Cardiac muscle cell (in vitro differentiated cells and primary cell): ENCODE results near the gene MSANTD2. TPM values are rescaled to one million over a fixed set of nuclear protein-coding genes. Genes with fewer than 3 reads are reported as not detected.

ENCODE experiments used
- DNase-seq, 2 donors: peaks; one replicate each; pipeline versions ENCODE4 v3.0.0 to v3.0.0-alpha.2; 2010 to 2017; ENCODE audit warnings: low read depth in 1 of 2, low spot score in 1 of 2
- H3K27ac ChIP-seq: fragments of 200-600 bp; sonication (generic); 2 replicates; pipeline ENCODE4 v1.5.1; 2016
- H3K27me3 ChIP-seq: fragments of 200-600 bp; sonication (generic); 2 replicates; pipeline ENCODE4 v1.6.0; 2016; ENCODE audit warnings: control low read depth
- H3K36me3 ChIP-seq: fragments of 200-600 bp; sonication (generic); 2 replicates; pipeline ENCODE4 v1.5.1; 2016; ENCODE audit warnings: control low read depth
- H3K4me1 ChIP-seq: fragments of 200-600 bp; sonication (generic); 2 replicates; pipeline ENCODE4 v1.8.1; 2017; ENCODE audit warnings: low read depth, mild to moderate bottlenecking, mixed run types
- H3K4me3 ChIP-seq: fragments of 200-600 bp; sonication (generic); 2 replicates; pipeline ENCODE4 v1.5.1; 2016; ENCODE audit warnings: mild to moderate bottlenecking
- H3K9me3 ChIP-seq: fragments of 200-600 bp; sonication (generic); 2 replicates; pipeline ENCODE4 v1.5.1; 2017; ENCODE audit warnings: low read depth, mild to moderate bottlenecking, control low read depth
- CTCF ChIP-seq: IDR thresholded peaks from 2 replicates; pipeline ENCODE4 v1.5.1; 2012; ENCODE audit warnings: low read depth, mild to moderate bottlenecking, low read length
- polyA plus RNA-seq: library from polyadenylated mRNA; unstranded; fragments of >200 nt; fragmentation: Nextera tagmentation; extraction: Ambion mirVana; gene quantifications from 2 replicates; pipeline ENCODE4 v1.2.1, GENCODE V29; 2016
- total RNA-seq: library from RNA; depleted of rRNA; stranded (reverse); fragments of >200 nt; gene quantifications from 2 replicates; pipeline ENCODE4 v1.2.3, GENCODE V29; 2016

Gene MSANTD2
- total and polyA plus RNA-seq, 2 experiments from 2014 or later, result 7.8 to 18.0 TPM

GRCh38 chr11:124788521-124788920 lies 11.7 kb downstream of the MSANTD2 start:
- TF ChIP-seq CTCF, result no peak
- Histone ChIP-seq H3K9me3 (no peaks in the 10 kb centered on the region), H3K4me1 (peaks cover 3% of the 10 kb centered on the region)

DNA sequence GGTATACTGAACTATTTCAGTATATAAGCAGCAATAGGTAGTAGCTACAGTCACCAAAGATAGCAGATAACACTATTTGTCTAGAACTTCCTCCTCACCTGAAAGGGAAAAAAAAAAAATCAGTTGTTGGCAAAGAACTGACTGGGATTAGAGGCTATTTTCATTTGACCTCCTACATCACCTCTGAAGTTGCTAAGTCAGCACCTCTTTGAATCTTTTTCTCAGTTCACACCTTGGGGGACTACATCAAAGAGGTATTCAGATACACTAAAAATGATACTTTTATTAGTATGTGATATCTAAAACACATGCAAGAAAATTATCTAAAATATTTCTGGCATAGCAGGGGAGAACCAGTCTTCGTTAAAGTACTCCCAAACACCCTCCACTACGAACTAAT lies 16.2 kb downstream of the MSANTD2 start:
- no peaks in the 10 kb centered on the region for H3K9me3 ChIP-seq
- no peaks in the 10 kb centered on the region for H3K36me3 ChIP-seq
- no peaks in the 10 kb centered on the region for H3K4me1 ChIP-seq
- TF ChIP-seq CTCF, result no peak
- no peak overlapping the region for H3K4me3 ChIP-seq
- H3K27me3 ChIP-seq, result no peaks in the 10 kb centered on the region
- H3K27ac ChIP-seq, result no peak overlapping the region
- no peak for DNase-seq

More at GRCh38 chr11:124788521-124788920, 11.7 kb downstream of the MSANTD2 start:
- Histone ChIP-seq H3K4me3 (no peak overlapping the region), H3K27ac (no peak overlapping the region), H3K27me3 (no peaks in the 10 kb centered on the region), H3K36me3 (no peaks in the 10 kb centered on the region)
- no peak for DNase-seq

DNA sequence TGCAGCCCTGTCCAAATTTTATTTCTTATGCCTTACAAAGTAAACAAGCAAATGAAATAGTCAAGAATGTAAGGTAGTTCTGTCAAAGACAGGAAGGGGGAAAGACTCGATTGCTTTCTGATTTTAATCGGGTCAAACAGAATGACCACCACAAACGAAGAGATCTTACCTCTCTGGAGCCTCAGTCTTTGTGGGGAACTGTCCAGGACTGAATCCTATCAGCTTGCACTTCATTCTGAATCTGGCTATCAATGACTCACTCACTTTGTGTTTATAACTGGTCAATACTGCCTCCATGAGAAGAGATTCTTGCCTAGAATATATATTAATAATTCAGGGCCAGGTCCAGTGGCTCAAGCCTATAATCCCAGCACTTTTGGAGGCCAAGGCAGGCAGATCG lies 17.2 kb downstream of the MSANTD2 start:
- no peak for DNase-seq
- Histone ChIP-seq H3K4me1 (no peaks in the 10 kb centered on the region), H3K4me3 (no peak overlapping the region), H3K36me3 (no peaks in the 10 kb centered on the region), H3K9me3 (no peaks in the 10 kb centered on the region), H3K27ac (no peak overlapping the region), H3K27me3 (no peaks in the 10 kb centered on the region)
- no peak for TF ChIP-seq CTCF

- Histone ChIP-seq H3K36me3 (peaks cover 3% of the 10 kb centered on the region), H3K4me3 (no peak overlapping the region), H3K4me1 (no peaks in the 10 kb centered on the region), H3K27ac (no peak overlapping the region), H3K9me3 (no peaks in the 10 kb centered on the region), H3K27me3 (no peaks in the 10 kb centered on the region)
- TF ChIP-seq CTCF, result no peak
- DNase-seq, result peak in 1 of 2 donors; percentile 20
Observed at GRCh38 chr11:124779568-124779967, 20.6 kb downstream of the MSANTD2 start.

DNA sequence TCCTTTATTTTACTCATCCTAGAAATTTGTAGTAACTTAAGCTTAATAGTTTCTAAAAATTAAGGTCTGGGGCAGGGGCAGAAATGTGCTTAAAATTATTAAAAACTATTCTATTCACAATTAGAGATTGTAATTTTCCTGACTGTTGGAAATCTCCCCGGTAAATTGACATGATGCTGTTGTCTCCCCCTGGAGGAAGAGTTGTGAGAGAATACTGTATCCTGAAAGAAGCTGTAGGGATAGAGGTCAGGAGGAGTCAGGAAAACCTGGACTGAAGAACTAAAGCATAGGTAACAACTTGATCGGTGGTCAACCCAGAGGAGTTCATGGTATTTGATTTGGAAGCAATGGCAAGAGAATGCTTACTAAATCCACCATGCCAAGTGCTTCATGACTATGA lies 21.9 kb downstream of the MSANTD2 start:
- Histone ChIP-seq H3K27ac (no peak overlapping the region), H3K4me3 (no peak overlapping the region), H3K9me3 (no peaks in the 10 kb centered on the region), H3K4me1 (no peaks in the 10 kb centered on the region), H3K27me3 (no peaks in the 10 kb centered on the region), H3K36me3 (peaks cover 9% of the 10 kb centered on the region)
- TF ChIP-seq CTCF, result peak; percentile 28
- no peak for DNase-seq
